ENCODE measurements around the gene UBD. TPM values are rescaled to one million over a fixed set of nuclear protein-coding genes. Genes with fewer than 3 reads are reported as not detected.

Gene UBD
- total RNA-seq, 4 donors from 2014 or later = 0.33 to 0.87 TPM; not detected in 2

DNA sequence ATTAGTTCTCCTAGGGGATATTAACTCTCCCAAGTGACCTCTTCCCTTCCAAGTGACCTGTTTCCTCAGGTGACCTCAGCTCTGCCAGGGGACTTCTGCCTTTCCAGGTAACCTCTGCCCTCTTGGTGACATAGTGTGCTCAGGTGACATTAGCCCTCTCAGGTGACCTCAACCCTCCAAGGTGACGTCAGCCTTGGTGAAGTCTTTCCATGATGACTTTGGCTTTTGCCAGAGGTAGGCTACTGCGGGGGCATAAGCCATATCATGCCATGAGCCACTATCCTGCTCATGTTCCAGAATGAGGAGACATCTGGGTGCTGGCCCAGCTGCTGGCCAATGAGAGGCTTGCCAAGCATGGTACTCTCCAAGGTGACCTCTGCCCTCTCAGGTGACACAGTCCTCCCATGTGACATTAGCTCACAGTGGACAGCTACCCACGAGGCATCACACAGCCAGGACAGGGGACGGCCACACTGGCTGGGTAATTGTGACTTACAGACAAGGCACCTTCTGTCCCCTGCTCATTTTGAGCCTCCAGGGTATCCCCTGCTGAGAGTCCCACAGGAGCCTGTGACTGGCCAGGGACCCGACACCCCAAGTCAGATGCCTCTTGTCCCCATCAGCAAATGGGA, 31.1 kb downstream of the UBD start:
- Histone ChIP-seq H3K9me3 (no peaks in the 10 kb centered on the region), H3K27me3 (no peaks in the 10 kb centered on the region), H3K4me3 (no peak overlapping the region), H3K4me1 (no peaks in the 10 kb centered on the region), H3K27ac (no peak overlapping the region), H3K36me3 (no peaks in the 10 kb centered on the region)
- in situ Hi-C loops (cut with MboI; ENCODE audit: low sequenced_read_pairs in 4 of 4) = no loop called here
- no peak for DNase-seq
- TF ChIP-seq CTCF (IDR thresholded peaks at IDR 0.05 in 4 of 5, conservative IDR thresholded peaks at IDR 0.05 in 1 of 5) (no peak), POLR2A (IDR thresholded peaks at IDR 0.05) (no peak)
- intact Hi-C loops (cut with DNase I; ENCODE audit: low total_unique reads) = no loop called here
- ATAC-seq = no peak

- Histone ChIP-seq H3K36me3 (no peaks in the 10 kb centered on the region), H3K4me3 (no peak overlapping the region), H3K27me3 (no peaks in the 10 kb centered on the region), H3K27ac (no peak overlapping the region), H3K4me1 (no peaks in the 10 kb centered on the region), H3K9me3 (no peaks in the 10 kb centered on the region)
- DNase-seq (no peak), ATAC-seq (no peak)
- intact Hi-C loops (cut with DNase I; ENCODE audit: low total_unique reads) = no loop called here
- no peak for TF ChIP-seq POLR2A (IDR thresholded peaks at IDR 0.05)
- no peak for TF ChIP-seq CTCF (IDR thresholded peaks at IDR 0.05 in 4 of 5, conservative IDR thresholded peaks at IDR 0.05 in 1 of 5)
- in situ Hi-C loops (cut with MboI; ENCODE audit: low sequenced_read_pairs in 4 of 4) = no loop called here
Measured at GRCh38 chr6:29527564-29527963, 32.0 kb downstream of the UBD start.

DNA sequence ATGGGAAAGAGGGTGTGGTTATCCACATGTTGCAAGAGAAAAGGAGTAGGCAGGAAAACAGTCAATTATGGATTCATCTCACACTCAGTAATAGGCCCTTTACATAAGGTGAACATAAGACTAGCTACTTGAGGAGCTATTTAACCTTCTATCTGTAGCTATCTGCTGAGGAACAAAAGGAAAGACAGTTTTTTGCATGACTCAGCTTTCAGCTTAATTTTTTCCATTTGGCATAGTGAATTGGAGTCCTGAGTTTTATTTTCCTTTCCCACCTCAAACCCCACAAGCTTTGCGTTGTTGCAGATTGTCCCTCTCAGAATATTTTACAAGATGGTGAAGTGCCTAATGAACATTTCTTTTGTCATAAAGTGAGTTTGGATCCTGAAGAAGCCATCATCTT, 32.4 kb downstream of the UBD start:
- DNase-seq (no peak), ATAC-seq (no peak)
- TF ChIP-seq CTCF (IDR thresholded peaks at IDR 0.05 in 4 of 5, conservative IDR thresholded peaks at IDR 0.05 in 1 of 5) (no peak), POLR2A (IDR thresholded peaks at IDR 0.05) (no peak)
- H3K4me3 ChIP-seq = no peak overlapping the region
- no peaks in the 10 kb centered on the region for H3K9me3 ChIP-seq
- no peak overlapping the region for H3K27ac ChIP-seq
- no peaks in the 10 kb centered on the region for H3K27me3 ChIP-seq
- no peaks in the 10 kb centered on the region for H3K4me1 ChIP-seq
- in situ Hi-C loops (cut with MboI; ENCODE audit: low sequenced_read_pairs in 4 of 4) (no loop called here), intact Hi-C loops (cut with DNase I; ENCODE audit: low total_unique reads) (no loop called here)
- no peaks in the 10 kb centered on the region for H3K36me3 ChIP-seq

GRCh38 chr6:29525311-29525639, 34.3 kb downstream of the UBD start:
- DNase-seq (no peak), ATAC-seq (no peak)
- intact Hi-C loops (cut with DNase I; ENCODE audit: low total_unique reads) (no loop called here), in situ Hi-C loops (cut with MboI; ENCODE audit: low sequenced_read_pairs in 4 of 4) (no loop called here)
- H3K27ac ChIP-seq = no peak overlapping the region
- no peaks in the 10 kb centered on the region for H3K27me3 ChIP-seq
- H3K9me3 ChIP-seq = no peaks in the 10 kb centered on the region
- H3K4me3 ChIP-seq = no peak overlapping the region
- H3K36me3 ChIP-seq = no peaks in the 10 kb centered on the region
- H3K4me1 ChIP-seq = no peaks in the 10 kb centered on the region
- TF ChIP-seq POLR2A (IDR thresholded peaks at IDR 0.05) = no peak
- TF ChIP-seq CTCF (IDR thresholded peaks at IDR 0.05 in 4 of 5, conservative IDR thresholded peaks at IDR 0.05 in 1 of 5) = no peak
